ENCODE data around the gene COCH. TPM values are rescaled to one million over a fixed set of nuclear protein-coding genes. Genes with fewer than 3 reads are reported as not detected.
A peak's percentile ranks its signal among the peaks of the same experiment; 100 is the strongest.

The COCH gene
- total RNA-seq, 1 donor from 2014 or later: 35.6 TPM

DNA sequence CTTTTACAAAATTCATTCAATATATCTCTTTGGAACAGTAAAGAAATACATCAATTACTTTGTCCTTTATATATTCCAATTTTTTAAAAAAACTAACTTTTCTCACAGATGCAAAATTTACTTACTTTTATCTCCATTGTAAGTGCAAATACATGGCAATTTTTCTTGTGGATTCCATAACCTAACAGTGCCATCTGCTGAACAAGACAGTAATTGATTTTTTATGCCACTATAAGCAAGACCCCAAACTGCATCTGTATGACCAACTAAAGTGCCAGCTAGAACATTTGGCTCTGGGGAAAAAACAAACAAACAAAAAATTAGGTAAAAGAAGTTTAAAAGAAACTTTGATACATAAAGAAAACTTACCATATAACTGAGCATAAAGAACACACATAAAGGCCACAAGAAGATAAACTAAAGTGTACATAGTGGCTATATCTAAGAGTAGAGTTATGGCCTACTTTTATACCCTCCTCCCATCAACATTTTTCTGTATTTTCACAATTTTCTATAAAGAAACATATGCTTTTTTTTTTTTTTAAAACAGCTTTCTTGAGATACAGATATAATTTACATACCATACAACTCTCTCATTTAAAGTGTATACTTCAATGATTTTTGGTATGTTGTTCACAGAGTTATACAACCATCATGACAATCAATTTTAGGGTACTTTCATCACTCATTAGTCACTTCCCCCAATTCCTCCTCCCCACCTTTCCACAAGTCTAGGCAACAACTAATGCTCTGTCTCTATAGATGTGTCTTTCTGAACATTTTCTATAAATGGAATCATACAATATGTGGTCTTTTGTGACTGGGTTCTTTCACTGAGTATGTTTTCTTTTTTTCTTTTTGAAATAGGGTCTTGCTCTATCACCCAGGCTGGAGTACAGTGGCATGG lies 32.6 kb downstream of the COCH start:
- Histone ChIP-seq H3K4me1 (no peaks in the 10 kb centered on the region), H3K27me3 (no peaks in the 10 kb centered on the region), H3K4me3 (no peak overlapping the region), H3K27ac (no peak overlapping the region), H3K36me3 (peaks cover 0 to 14% of the 10 kb centered on the region in 2 donors), H3K9me3 (no peaks in the 10 kb centered on the region)
- no peak for TF ChIP-seq POLR2AphosphoS5 (IDR thresholded peaks at IDR 0.05; ENCODE audit: insufficient read depth in 1 of 2, low read depth in 1 of 2)
- TF ChIP-seq CTCF (IDR thresholded peaks at IDR 0.05): no peak
- no peak for TF ChIP-seq POLR2A (IDR thresholded peaks at IDR 0.05)
- intact Hi-C loops (cut with DNase I): no loop called here
- no peak for DNase-seq (ENCODE audit: extremely low spot score in 2 of 2)

GRCh38 chr14:30907659-30908057 lies 33.3 kb downstream of the COCH start:
- no peaks in the 10 kb centered on the region for H3K27me3 ChIP-seq
- no peaks in the 10 kb centered on the region for H3K9me3 ChIP-seq
- H3K36me3 ChIP-seq: peaks cover 0 to 14% of the 10 kb centered on the region in 2 donors
- intact Hi-C loops (cut with DNase I): no loop called here
- no peak overlapping the region for H3K27ac ChIP-seq
- DNase-seq (ENCODE audit: extremely low spot score in 2 of 2): no peak
- no peaks in the 10 kb centered on the region for H3K4me1 ChIP-seq
- H3K4me3 ChIP-seq: no peak overlapping the region
- no peak for TF ChIP-seq CTCF (IDR thresholded peaks at IDR 0.05)
- no peak for TF ChIP-seq POLR2AphosphoS5 (IDR thresholded peaks at IDR 0.05; ENCODE audit: insufficient read depth in 1 of 2, low read depth in 1 of 2)
- no peak for TF ChIP-seq POLR2A (IDR thresholded peaks at IDR 0.05)

DNA sequence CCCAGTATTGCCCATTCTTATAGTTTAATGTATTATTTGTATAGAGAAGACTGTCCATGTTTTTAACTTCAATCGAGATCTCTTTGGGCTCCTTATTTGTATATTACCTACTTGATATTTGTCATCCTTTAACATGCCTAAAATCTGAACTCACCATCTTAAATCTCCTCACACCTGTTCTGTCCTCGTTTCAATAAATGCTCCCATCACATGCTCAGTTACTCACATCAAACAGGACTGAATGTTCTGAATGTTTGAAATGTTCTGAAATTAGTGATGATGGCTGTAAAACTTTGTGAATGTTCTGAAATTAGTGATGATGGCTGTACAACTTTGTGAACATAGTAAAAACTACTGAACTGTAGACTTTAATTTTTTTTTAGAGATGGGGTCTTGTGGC lies 34.5 kb downstream of the COCH start:
- no peaks in the 10 kb centered on the region for H3K27me3 ChIP-seq
- no peak for DNase-seq (ENCODE audit: extremely low spot score in 2 of 2)
- H3K9me3 ChIP-seq: no peaks in the 10 kb centered on the region
- intact Hi-C loops (cut with DNase I): no loop called here
- H3K27ac ChIP-seq: no peak overlapping the region
- no peak overlapping the region for H3K4me3 ChIP-seq
- TF ChIP-seq POLR2AphosphoS5 (IDR thresholded peaks at IDR 0.05; ENCODE audit: insufficient read depth in 1 of 2, low read depth in 1 of 2): no peak
- no peak for TF ChIP-seq POLR2A (IDR thresholded peaks at IDR 0.05)
- no peak for TF ChIP-seq CTCF (IDR thresholded peaks at IDR 0.05)
- no peaks in the 10 kb centered on the region for H3K4me1 ChIP-seq
- peaks cover 0 to 14% of the 10 kb centered on the region in 2 donors for H3K36me3 ChIP-seq

DNA sequence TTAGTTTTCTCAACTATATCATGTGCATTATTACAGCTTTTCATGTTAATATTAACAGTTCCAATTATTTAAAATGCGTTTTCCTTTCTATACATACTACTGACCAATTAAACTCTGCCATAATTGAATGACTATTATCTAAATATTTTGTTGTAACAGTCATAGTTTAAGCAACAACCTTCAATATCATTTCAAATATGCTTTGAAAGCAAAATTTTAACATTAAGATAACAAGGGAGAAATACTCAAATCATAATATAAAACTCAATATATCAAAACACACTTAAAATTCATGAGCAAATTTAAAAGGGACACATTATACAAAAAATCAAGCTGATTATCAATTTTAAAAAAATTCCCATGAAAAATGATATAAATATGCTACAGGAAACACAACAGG lies 40.5 kb downstream of the COCH start:
- intact Hi-C loops (cut with DNase I): no loop called here
- Histone ChIP-seq H3K4me1 (peaks cover 6% of the 10 kb centered on the region), H3K27ac (no peak overlapping the region), H3K27me3 (no peaks in the 10 kb centered on the region), H3K4me3 (no peak overlapping the region), H3K36me3 (peaks cover 0 to 11% of the 10 kb centered on the region in 2 donors), H3K9me3 (no peaks in the 10 kb centered on the region)
- no peak for DNase-seq (ENCODE audit: extremely low spot score in 2 of 2)
- no peak for TF ChIP-seq POLR2AphosphoS5 (IDR thresholded peaks at IDR 0.05; ENCODE audit: insufficient read depth in 1 of 2, low read depth in 1 of 2)

- intact Hi-C loops (cut with DNase I): no loop called here
- Histone ChIP-seq H3K27me3 (no peaks in the 10 kb centered on the region), H3K4me1 (peaks cover 6% of the 10 kb centered on the region), H3K4me3 (no peak overlapping the region), H3K36me3 (peaks cover 0 to 11% of the 10 kb centered on the region in 2 donors), H3K9me3 (no peaks in the 10 kb centered on the region), H3K27ac (no peak overlapping the region)
- TF ChIP-seq POLR2A (IDR thresholded peaks at IDR 0.05): no peak
- TF ChIP-seq POLR2AphosphoS5 (IDR thresholded peaks at IDR 0.05; ENCODE audit: insufficient read depth in 1 of 2, low read depth in 1 of 2): peak in 1 of 2 donors; percentile 31
- TF ChIP-seq CTCF (IDR thresholded peaks at IDR 0.05): no peak
- no peak for DNase-seq (ENCODE audit: extremely low spot score in 2 of 2)
Measured at GRCh38 chr14:30915596-30915995, 41.2 kb downstream of the COCH start.
